H1 (cell line): ENCODE data around the gene TFF1. TPM values are rescaled to one million over a fixed set of nuclear protein-coding genes. Genes with fewer than 3 reads are reported as not detected.

Experiments used
- CTCF ChIA-PET: fragments of 300-600 bp; sonication (Branson Sonifier 250); formaldehyde crosslinking; loops from one replicate; lab custom pipeline; 2021; ENCODE audit not compliant: partially characterized antibody; lab: Charles Lee
- POLR2A ChIA-PET: fragments of 300-600 bp; sonication (Branson Sonifier 250); formaldehyde crosslinking; loops from one replicate; lab custom pipeline; 2021; ENCODE audit warnings: inconsistent platforms; ENCODE audit not compliant: partially characterized antibody; lab: Charles Lee
- DNase-seq, 2 experiments: peaks; one replicate each; pipeline versions ENCODE4 v3.0.0 to v3.0.0-alpha.2; 2010 to 2022; ENCODE audit warnings: low spot score in 2 of 2, low read depth in 1 of 2, mixed read lengths in 1 of 2
- FAIRE-seq: peaks from 2 replicates; lab custom pipeline; 2011; peaks lifted over from hg19 to GRCh38; lab: Jason Lieb, UNC
- H2AFZ ChIP-seq: 2 replicates; pipeline ENCODE4 v1.8.1; 2012; ENCODE audit warnings: low read length, inconsistent platforms
- H2AK5ac ChIP-seq: 2 replicates; pipeline ENCODE4 v1.6.1; 2013; ENCODE audit warnings: low read depth, low read length
- H2BK120ac ChIP-seq: replicated peaks from 2 replicates; pipeline ENCODE3; 2013; ENCODE audit warnings: low read depth, low read length, inconsistent platforms
- H2BK12ac ChIP-seq: 2 replicates; pipeline ENCODE4 v1.6.1; 2013; ENCODE audit warnings: low read depth, low read length
- H2BK15ac ChIP-seq: 2 replicates; pipeline ENCODE4 v1.6.1; 2013; ENCODE audit warnings: low read length
- H2BK20ac ChIP-seq: 2 replicates; pipeline ENCODE4 v1.6.1; 2013; ENCODE audit warnings: low read length
- H2BK5ac ChIP-seq: 2 replicates; pipeline ENCODE4 v1.6.1; 2013; ENCODE audit warnings: low read depth, low read length
- H3K14ac ChIP-seq: 2 replicates; pipeline ENCODE4 v1.6.1; 2013; ENCODE audit warnings: inconsistent platforms; ENCODE audit not compliant: insufficient read length
- H3K18ac ChIP-seq: 2 replicates; pipeline ENCODE4 v1.6.1; 2013; ENCODE audit warnings: low read length; ENCODE audit errors: extremely low read depth
- H3K23ac ChIP-seq: 2 replicates; pipeline ENCODE4 v1.6.1; 2013; ENCODE audit warnings: inconsistent platforms; ENCODE audit not compliant: insufficient read length
- H3K23me2 ChIP-seq: 2 replicates; pipeline ENCODE4 v1.6.1; 2013; ENCODE audit warnings: low read depth, low read length
- H3K27ac ChIP-seq: 2 replicates; pipeline ENCODE4 v1.6.1; 2011; ENCODE audit warnings: low read depth, low read length, inconsistent platforms
- H3K27me3 ChIP-seq, 4 experiments: replicated peaks in 1 of 4; 1 replicate in 1 of 4; 2 replicates in 3 of 4; pipeline versions ENCODE4 v1.6.1 to v1.8.1; 2011 to 2013; ENCODE audit warnings: low read length in 3 of 4, mild to moderate bottlenecking in 3 of 4, inconsistent platforms in 2 of 4, mixed read lengths in 2 of 4, moderate library complexity in 1 of 4; ENCODE audit not compliant: control insufficient read depth in 3 of 4, insufficient read depth in 3 of 4; ENCODE audit errors: extremely low read depth in 1 of 4
- H3K36me3 ChIP-seq, 4 experiments: 2 replicates each; pipeline versions ENCODE4 v1.6.1 to v1.8.1; 2011 to 2013; ENCODE audit warnings: mild to moderate bottlenecking in 4 of 4, low read length in 3 of 4, moderate library complexity in 2 of 4, control low read depth in 1 of 4, inconsistent platforms in 1 of 4; ENCODE audit not compliant: insufficient read depth in 4 of 4, control insufficient read depth in 2 of 4
- H3K4ac ChIP-seq: replicated peaks from 2 replicates; pipeline ENCODE3; 2013; ENCODE audit warnings: low read length, low read depth, mixed read lengths, inconsistent platforms; ENCODE audit not compliant: insufficient read length
- H3K4me1 ChIP-seq, 4 experiments: replicated peaks in 1 of 4; 1 replicate in 1 of 4; 2 replicates in 3 of 4; pipeline versions ENCODE4 v1.6.1 to v1.8.1; 2011 to 2013; ENCODE audit warnings: low read length in 3 of 4, inconsistent platforms in 2 of 4, mixed read lengths in 1 of 4; ENCODE audit not compliant: insufficient read depth in 4 of 4, control insufficient read depth in 3 of 4
- H3K4me2 ChIP-seq, 2 experiments: 2 replicates each; pipeline versions ENCODE4 v1.6.1 to v1.8.1; 2011 to 2013; ENCODE audit warnings: low read depth in 2 of 2, low read length in 2 of 2, control low read depth in 1 of 2, inconsistent platforms in 1 of 2, mild to moderate bottlenecking in 1 of 2; ENCODE audit not compliant: insufficient read depth in 1 of 2
- H3K4me3 ChIP-seq, 4 experiments: fragments of 200-600, 300-600 bp in 1 of 4; sonication (generic), shearing (Covaris generic), sonication (Bioruptor Twin) in 1 of 4; 2 replicates each; pipeline versions ENCODE4 v1.5.1 to v1.8.1; 2011 to 2016; ENCODE audit warnings: low read length in 4 of 4, low read depth in 3 of 4, control low read depth in 2 of 4, inconsistent platforms in 2 of 4, mild to moderate bottlenecking in 2 of 4, mixed read lengths in 1 of 4, moderate library complexity in 1 of 4; ENCODE audit not compliant: insufficient read depth in 2 of 4; ENCODE audit errors: extremely low read depth in 1 of 4
- H3K56ac ChIP-seq: replicated peaks from 2 replicates; pipeline ENCODE3; 2013; ENCODE audit warnings: low read depth, mild to moderate bottlenecking, mixed read lengths, low read length, inconsistent platforms; ENCODE audit not compliant: insufficient read length
- H3K79me1 ChIP-seq: 2 replicates; pipeline ENCODE4 v1.6.1; 2013; ENCODE audit warnings: low read depth, low read length, control low read depth
- H3K79me2 ChIP-seq, 2 experiments: 2 replicates each; pipeline versions ENCODE4 v1.6.1 to v1.8.1; 2012 to 2013; ENCODE audit warnings: low read length in 2 of 2, mild to moderate bottlenecking in 2 of 2, inconsistent platforms in 1 of 2; ENCODE audit not compliant: insufficient read depth in 2 of 2, control insufficient read depth in 1 of 2
- H3K9ac ChIP-seq, 4 experiments: replicated peaks in 1 of 4; 1 replicate in 1 of 4; 2 replicates in 3 of 4; pipeline versions ENCODE4 v1.6.1 to v1.8.1; 2011 to 2013; ENCODE audit warnings: low read depth in 3 of 4, low read length in 3 of 4, control low read depth in 2 of 4, mild to moderate bottlenecking in 2 of 4, moderate library complexity in 2 of 4, inconsistent platforms in 1 of 4; ENCODE audit errors: extremely low read depth in 1 of 4
- H3K9me3 ChIP-seq, 2 experiments: 2 replicates each; pipeline versions ENCODE4 v1.6.1 to v1.8.1; 2012 to 2013; ENCODE audit warnings: mild to moderate bottlenecking in 2 of 2, moderate library complexity in 2 of 2, control low read depth in 1 of 2, inconsistent platforms in 1 of 2, low read depth in 1 of 2, low read length in 1 of 2, mixed read lengths in 1 of 2; ENCODE audit not compliant: insufficient read depth in 2 of 2
- H4K20me1 ChIP-seq, 2 experiments: replicated peaks in 1 of 2; 2 replicates each; pipeline versions ENCODE3 to v1.8.1; 2011 to 2013; ENCODE audit warnings: inconsistent platforms in 2 of 2, low read length in 2 of 2, mild to moderate bottlenecking in 1 of 2; ENCODE audit not compliant: insufficient read depth in 2 of 2, control insufficient read depth in 1 of 2
- H4K5ac ChIP-seq: 2 replicates; pipeline ENCODE4 v1.6.1; 2013; ENCODE audit warnings: low read length, low read depth, mixed read lengths, inconsistent platforms; ENCODE audit not compliant: insufficient read length
- H4K8ac ChIP-seq: 2 replicates; pipeline ENCODE4 v1.8.0; 2013; ENCODE audit warnings: mild to moderate bottlenecking, moderate library complexity, low read length, inconsistent platforms; ENCODE audit not compliant: insufficient read depth; ENCODE audit errors: extremely low read depth
- H4K91ac ChIP-seq: replicated peaks from 2 replicates; pipeline ENCODE3; 2013; ENCODE audit warnings: low read length, mixed read lengths, inconsistent platforms; ENCODE audit not compliant: insufficient read length
- MAFK ChIP-seq: IDR thresholded peaks from 2 replicates; pipeline ENCODE4 v1.6.1; 2012; ENCODE audit warnings: low read depth, mild to moderate bottlenecking, improper control_type of control experiment, low read length
- MAX ChIP-seq: IDR thresholded peaks from 2 replicates; pipeline ENCODE4 v1.6.1; 2012; ENCODE audit warnings: inconsistent platforms
- RXRA ChIP-seq: IDR thresholded peaks from 2 replicates; pipeline ENCODE4 v1.6.1; 2011; ENCODE audit warnings: low read depth, mild to moderate bottlenecking, low read length, moderate library complexity; ENCODE audit not compliant: insufficient read depth
- SAP30 ChIP-seq: fragments of 300-600 bp; sonication (generic); IDR thresholded peaks from 2 replicates; pipeline ENCODE4 v1.7.1; 2012; ENCODE audit warnings: low read length, moderate library complexity, mild to moderate bottlenecking, inconsistent platforms; ENCODE audit not compliant: insufficient read depth, insufficient replicate concordance
- SUZ12 ChIP-seq: fragments of 200-600 bp; sonication (generic); IDR thresholded peaks from 2 replicates; pipeline ENCODE4 v1.6.1; 2012; ENCODE audit warnings: mild to moderate bottlenecking, inconsistent platforms, low read length, moderate library complexity, mixed read lengths
- TAF1 ChIP-seq: IDR thresholded peaks from 2 replicates; pipeline ENCODE4 v1.6.1; 2011; ENCODE audit warnings: mild to moderate bottlenecking, low read depth, low read length
- TAF7 ChIP-seq: optimal IDR thresholded peaks from 2 replicates; pipeline ENCODE3; 2011; ENCODE audit warnings: low read depth, mild to moderate bottlenecking, inconsistent platforms, low read length, moderate library complexity, borderline replicate concordance
- USF2 ChIP-seq: IDR thresholded peaks from 2 replicates; pipeline ENCODE4 v1.6.1; 2011; ENCODE audit warnings: low read length, improper control_type of control experiment
- WGBS, 2 experiments: shearing (Covaris generic) in 1 of 2; methylation state at CpG; one replicate each; pipeline versions ENCODE4 v1.1.6 to v1.1.7; 2013 to 2015; ENCODE audit warnings: low lambda C conversion rate in 2 of 2, mixed read lengths in 2 of 2, inconsistent platforms in 1 of 2, low coverage in 1 of 2, missing lambda C conversion rate in 1 of 2; ENCODE audit not compliant: insufficient replicate concordance in 2 of 2, insufficient coverage in 1 of 2, insufficient read length in 1 of 2; ENCODE audit errors: extremely low coverage in 1 of 2, missing lambda C conversion rate in 1 of 2; 5-methylcytosine and 5-hydroxymethylcytosine counted together
- polyA plus RNA-seq, 7 experiments: library from polyadenylated mRNA; depleted of rRNA in 3 of 7; stranded (reverse) in 5 of 7; unstranded in 2 of 7; fragments of >200 nt in 5 of 7; fragments of 200-250 nt in 2 of 7; gene quantifications; 1 replicate in 5 of 7; 2 replicates in 1 of 7; 4 replicates in 1 of 7; pipeline versions ENCODE4 v1.2.1 to v1.2.3, GENCODE V29; 2011 to 2013; ENCODE audit warnings: missing spikeins in 2 of 7, mixed read lengths in 2 of 7
- total RNA-seq: library from RNA; stranded (reverse); fragmentation: NEBNext Ultra II Directional; extraction: Animal tissue kit (Norgen Biotek cat#: 25700); gene quantifications from 2 replicates; pipeline ENCODE4 v1.2.1, GENCODE V29; 2021

The TFF1 gene
- total and polyA plus RNA-seq, 2 of the 8 experiments (the other 6 are each of a cell fraction or from before 2014, with no cell fraction given) = not detected

GRCh38 chr21:42406201-42406621 is 39.9 kb upstream of the TFF1 start:
- Histone ChIP-seq H3K4ac (no peak overlapping the region), H4K20me1 (peaks cover 0 to 1% of the 10 kb centered on the region in 2 experiments), H3K18ac (no peak overlapping the region), H3K9ac (no peak overlapping the region), H3K27me3 (no peaks in the 10 kb centered on the region), H3K56ac (no peak overlapping the region), H2AFZ (no peak overlapping the region), H4K8ac (0 out of 2 replicates have a peak overlapping the region, but pooled peaks have one; percentile 9), H4K5ac (no peak overlapping the region), H3K23me2 (peaks cover 4% of the 10 kb centered on the region), H3K4me3 (no peak overlapping the region), H3K79me2 (no peaks in the 10 kb centered on the region), H2BK15ac (no peak overlapping the region), H3K79me1 (no peaks in the 10 kb centered on the region), H3K4me2 (no peak overlapping the region), H3K36me3 (no peaks in the 10 kb centered on the region), H2BK12ac (no peak overlapping the region), H2AK5ac (no peak overlapping the region), H3K9me3 (peaks cover 3 to 7% of the 10 kb centered on the region in 2 experiments; a peak in 2 of 4 replicates), H3K23ac (no peak overlapping the region), H2BK5ac (no peak overlapping the region), H4K91ac (no peak overlapping the region), H2BK120ac (no peak overlapping the region), H3K14ac (no peak overlapping the region), H3K27ac (no peak overlapping the region), H2BK20ac (no peak overlapping the region), H3K4me1 (no peaks in the 10 kb centered on the region; a peak in 1 of 7 replicates)
- CTCF ChIA-PET = interaction anchor here (1.1 kb wide), 1 partner anchor 17 kb away, joined by 3 read pairs; no protein-coding TSS in a partner anchor
- DNase-seq (no peak), FAIRE-seq (no peak)
- POLR2A ChIA-PET = interaction anchor here (1.4 kb wide), 1 partner anchor 17 kb away, joined by 3 read pairs; no protein-coding TSS in a partner anchor
- WGBS, 2 experiments = 93% methylated on average over 10 of the region's 10 CpGs; no CpG with 5 or more reads in 1 of the 2 experiments
- TF ChIP-seq MAX = no peak
- no peak for TF ChIP-seq SAP30
- no peak for TF ChIP-seq USF2
- TF ChIP-seq MAFK = no peak
- no peak for TF ChIP-seq SUZ12
- no peak for TF ChIP-seq TAF1
- TF ChIP-seq RXRA = no peak
- TF ChIP-seq TAF7 = no peak
